ENCODE measurements around the gene TRIM27. TPM values are rescaled to one million over a fixed set of nuclear protein-coding genes. Genes with fewer than 3 reads are reported as not detected.
A peak's percentile ranks its signal among the peaks of the same experiment; 100 is the strongest.

The TRIM27 gene
- total and polyA plus RNA-seq, 8 donors = 24.1 to 43.3 (median 31.0) TPM

DNA sequence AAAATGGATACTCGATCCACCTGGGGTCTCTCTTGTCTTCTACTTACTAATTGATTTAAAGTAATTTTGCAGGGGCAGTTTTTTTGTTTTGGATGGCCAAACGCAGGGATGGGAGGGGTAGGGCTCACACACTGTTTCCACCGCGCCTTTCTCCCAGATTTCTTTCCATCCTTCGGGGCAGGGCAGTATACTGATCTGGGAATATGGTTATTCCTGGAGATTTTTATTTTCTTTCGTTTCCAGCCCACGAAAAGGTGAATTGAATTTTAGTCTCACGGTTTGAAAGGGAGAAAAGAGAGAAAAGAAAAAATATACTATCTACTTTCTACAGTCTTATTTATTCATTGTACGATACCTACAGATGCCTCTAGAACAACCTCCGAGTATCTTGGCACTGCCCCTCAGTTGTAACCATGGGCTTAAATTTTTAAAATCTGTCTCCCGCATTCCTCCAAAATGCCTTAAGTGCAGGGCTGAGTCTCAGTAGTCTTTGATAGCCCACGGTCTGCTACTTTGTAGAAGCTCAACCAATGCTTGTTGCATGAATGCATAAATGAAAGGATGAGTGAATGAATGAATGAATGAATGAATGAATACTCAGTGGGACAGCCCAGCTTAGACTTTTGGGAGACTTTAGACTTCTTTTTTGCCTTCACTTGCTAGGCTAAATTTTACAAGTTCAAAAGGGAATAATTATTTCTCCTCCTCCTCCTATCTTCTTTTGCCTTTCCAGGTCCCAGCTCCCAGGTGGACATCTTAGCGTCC, 18.1 kb upstream of the TRIM27 start:
- no peaks in the 10 kb centered on the region for H3K36me3 ChIP-seq
- no peaks in the 10 kb centered on the region for H3K9me3 ChIP-seq
- 10 to 11% methylated on average over 13 of the region's 13 CpGs for WGBS, 2 donors
- peak overlapping the region in 2 of 4 donors; percentile 31 to 52 for H3K4me3 ChIP-seq
- peak overlapping the region in 1 of 4 donors; percentile 70 for H3K27ac ChIP-seq
- DNase-seq (no peak), ATAC-seq (no peak), FAIRE-seq (no peak)
- TF ChIP-seq, protein P1, sequence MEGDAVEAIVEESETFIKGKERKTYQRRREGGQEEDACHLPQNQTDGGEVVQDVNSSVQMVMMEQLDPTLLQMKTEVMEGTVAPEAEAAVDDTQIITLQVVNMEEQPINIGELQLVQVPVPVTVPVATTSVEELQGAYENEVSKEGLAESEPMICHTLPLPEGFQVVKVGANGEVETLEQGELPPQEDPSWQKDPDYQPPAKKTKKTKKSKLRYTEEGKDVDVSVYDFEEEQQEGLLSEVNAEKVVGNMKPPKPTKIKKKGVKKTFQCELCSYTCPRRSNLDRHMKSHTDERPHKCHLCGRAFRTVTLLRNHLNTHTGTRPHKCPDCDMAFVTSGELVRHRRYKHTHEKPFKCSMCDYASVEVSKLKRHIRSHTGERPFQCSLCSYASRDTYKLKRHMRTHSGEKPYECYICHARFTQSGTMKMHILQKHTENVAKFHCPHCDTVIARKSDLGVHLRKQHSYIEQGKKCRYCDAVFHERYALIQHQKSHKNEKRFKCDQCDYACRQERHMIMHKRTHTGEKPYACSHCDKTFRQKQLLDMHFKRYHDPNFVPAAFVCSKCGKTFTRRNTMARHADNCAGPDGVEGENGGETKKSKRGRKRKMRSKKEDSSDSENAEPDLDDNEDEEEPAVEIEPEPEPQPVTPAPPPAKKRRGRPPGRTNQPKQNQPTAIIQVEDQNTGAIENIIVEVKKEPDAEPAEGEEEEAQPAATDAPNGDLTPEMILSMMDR (IDR thresholded peaks at IDR 0.05) = no peak
- no peaks in the 10 kb centered on the region for H3K27me3 ChIP-seq
- H3K4me1 ChIP-seq = peaks cover 0 to 12% (median 0%) of the 10 kb centered on the region in 3 donors
- intact Hi-C loops (cut with DNase I) = loop anchor here in 1 of 3 donors (2.0 kb wide), 1 partner anchor 17 kb away; no protein-coding TSS in a partner anchor

DNA sequence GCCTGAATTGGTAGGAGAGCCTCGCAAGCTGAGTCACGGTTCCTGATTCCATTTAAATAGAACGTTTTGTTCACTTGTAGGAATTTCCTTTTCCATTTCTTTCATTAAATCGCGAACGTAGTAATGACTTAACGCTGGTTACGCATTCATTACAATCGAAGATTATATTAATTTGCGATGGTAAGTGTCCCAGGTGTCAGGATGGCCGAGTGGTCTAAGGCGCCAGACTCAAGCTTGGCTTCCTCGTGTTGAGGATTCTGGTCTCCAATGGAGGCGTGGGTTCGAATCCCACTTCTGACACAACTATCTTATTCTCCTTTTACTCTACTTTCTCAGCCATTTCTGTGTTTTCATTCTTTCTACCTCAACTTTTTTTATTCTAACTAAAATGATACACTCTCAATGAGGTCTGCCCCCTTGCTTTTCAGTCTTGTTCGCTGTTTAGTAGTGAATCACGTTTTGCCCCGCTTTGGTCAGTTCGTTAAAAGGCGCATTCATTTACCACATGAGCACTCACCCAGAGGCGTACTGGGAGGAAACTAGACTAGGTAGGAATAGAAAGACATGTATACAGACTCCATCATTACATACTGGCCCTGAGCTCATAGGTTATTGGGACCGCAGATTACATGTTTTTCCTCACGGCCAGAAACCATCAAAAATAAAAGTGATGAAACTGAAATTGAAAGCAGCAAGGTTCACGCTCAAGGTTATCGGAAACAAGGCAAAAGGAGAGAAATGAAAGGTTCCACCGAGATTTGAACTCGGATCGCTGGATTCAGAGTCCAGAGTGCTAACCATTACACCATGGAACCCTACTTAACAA, 17.3 kb upstream of the TRIM27 start:
- FAIRE-seq (no peak), DNase-seq (peak in 4 of 6 donors; percentile 37 to 73 (median 61)), ATAC-seq (peak; percentile 71 to 84 (median 79))
- H3K27ac ChIP-seq = peak overlapping the region in 3 of 4 donors; percentile 44 to 70 (median 61)
- H3K9me3 ChIP-seq = no peaks in the 10 kb centered on the region
- H3K27me3 ChIP-seq = no peaks in the 10 kb centered on the region
- TF ChIP-seq, protein P1 (IDR thresholded peaks at IDR 0.05) = no peak
- H3K36me3 ChIP-seq = no peaks in the 10 kb centered on the region
- peak overlapping the region in 3 of 4 donors; percentile 17 to 52 (median 31) for H3K4me3 ChIP-seq
- 0 to 1% methylated on average over 28 of the region's 28 CpGs for WGBS, 2 donors
- H3K4me1 ChIP-seq = peaks cover 0 to 12% (median 0%) of the 10 kb centered on the region in 3 donors
- intact Hi-C loops (cut with DNase I) = loop anchor here in 1 of 3 donors (2.0 kb wide), 1 partner anchor 16 kb away; no protein-coding TSS in a partner anchor

DNA sequence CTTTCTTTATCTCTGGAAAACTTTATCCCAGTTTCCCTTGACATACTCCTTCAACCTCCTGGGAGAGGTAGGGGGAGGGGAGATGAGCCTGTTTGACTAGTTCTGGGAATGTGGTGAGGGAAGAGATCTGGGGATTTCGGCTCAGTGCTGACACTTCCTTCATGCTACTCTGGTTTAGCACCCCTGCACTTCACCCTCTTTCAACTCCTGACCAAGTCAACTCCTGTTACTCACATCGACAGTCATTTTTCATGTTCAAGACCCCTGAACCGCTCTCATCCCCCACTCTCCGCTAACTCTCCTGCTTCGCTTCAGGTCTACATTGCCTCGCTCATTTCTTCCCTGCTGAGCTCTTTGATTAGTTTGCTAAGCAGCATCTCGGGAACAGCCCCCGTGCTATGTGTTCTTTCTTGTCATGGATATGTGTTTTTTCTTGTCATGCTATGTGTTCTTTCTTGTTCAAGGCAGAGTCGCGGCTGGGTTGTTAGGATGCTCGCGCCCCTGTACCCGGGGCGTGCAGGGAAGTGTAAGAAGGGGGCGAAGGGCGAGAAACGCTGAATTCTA, 16.6 kb upstream of the TRIM27 start:
- intact Hi-C loops (cut with DNase I) = loop anchor here in 1 of 3 donors (2.0 kb wide), 1 partner anchor 16 kb away; no protein-coding TSS in a partner anchor
- Histone ChIP-seq H3K4me1 (peaks cover 0 to 12% (median 0%) of the 10 kb centered on the region in 3 donors), H3K27ac (peak overlapping the region in 3 of 4 donors; percentile 44 to 70 (median 61)), H3K9me3 (no peaks in the 10 kb centered on the region), H3K36me3 (no peaks in the 10 kb centered on the region), H3K4me3 (peak overlapping the region in 3 of 4 donors; percentile 17 to 52 (median 31)), H3K27me3 (no peaks in the 10 kb centered on the region)
- FAIRE-seq (no peak), ATAC-seq (peak; percentile 22 to 62 (median 50)), DNase-seq (peak in 2 of 6 donors; percentile 22 to 55)
- TF ChIP-seq, protein P1 (IDR thresholded peaks at IDR 0.05) = no peak
- WGBS, 2 donors = 1% methylated on average over 17 of the region's 17 CpGs

DNA sequence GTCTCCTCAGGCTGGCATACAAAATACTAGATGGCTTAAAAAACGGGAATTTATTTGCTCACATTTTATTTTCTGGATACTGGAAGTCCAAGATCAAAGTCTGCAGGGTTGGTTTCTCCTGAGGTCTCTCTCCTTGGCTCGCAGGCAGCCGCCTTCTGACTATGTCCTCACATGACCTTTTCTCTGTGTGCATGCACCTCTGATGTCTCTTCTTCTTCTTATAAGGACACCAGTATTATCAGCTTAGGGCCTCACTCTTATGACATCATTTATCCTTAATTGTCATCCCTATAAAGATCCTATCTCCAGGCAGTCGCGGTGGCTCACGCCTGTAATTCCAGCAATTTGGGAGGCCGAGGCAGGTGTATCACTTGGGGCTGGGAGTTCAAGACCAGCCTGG, 9.3 kb upstream of the TRIM27 start:
- 80 to 88% methylated on average over 7 of the region's 7 CpGs for WGBS, 2 donors
- intact Hi-C loops (cut with DNase I) = no loop called here
- ATAC-seq (no peak), FAIRE-seq (no peak), DNase-seq (no peak)
- TF ChIP-seq, protein P1 (IDR thresholded peaks at IDR 0.05) = no peak
- H3K27me3 ChIP-seq = no peaks in the 10 kb centered on the region
- no peak overlapping the region for H3K27ac ChIP-seq
- H3K4me1 ChIP-seq = no peaks in the 10 kb centered on the region
- H3K4me3 ChIP-seq = no peak overlapping the region
- no peaks in the 10 kb centered on the region for H3K36me3 ChIP-seq
- no peaks in the 10 kb centered on the region for H3K9me3 ChIP-seq

Data from pancreas (tissue), 10 donors.